ENCODE results near the gene KRT25. TPM values are rescaled to one million over a fixed set of nuclear protein-coding genes. Genes with fewer than 3 reads are reported as not detected.

KRT25 gene
- total and polyA plus RNA-seq, 2 donors (not counting 1 experiment from before 2014, with no cell fraction given), result not detected

- Histone ChIP-seq H3K36me3 (replicated peaks in 1 of 2; ENCODE audit: control extremely low read depth in 1 of 2, control insufficient read depth in 1 of 2, extremely low read depth in 1 of 2, insufficient read depth in 2 of 2, low read length in 1 of 2) (no peaks in the 10 kb centered on the region), H3K4me1 (ENCODE audit: control insufficient read depth in 2 of 2, insufficient read depth in 2 of 2, low read length in 2 of 2) (no peaks in the 10 kb centered on the region), H3K79me2 (ENCODE audit: control insufficient read depth, insufficient read depth, low read length) (no peaks in the 10 kb centered on the region), H3K4me3 (ENCODE audit: control extremely low read depth in 1 of 5, extremely low read depth in 1 of 5, insufficient read depth in 1 of 5, low read depth in 2 of 5, low read length in 4 of 5) (no peak overlapping the region), H3K27me3 (replicated peaks in 1 of 4; ENCODE audit: control extremely low read depth in 1 of 4, control insufficient read depth in 3 of 4, insufficient read depth in 4 of 4, low read length in 3 of 4) (peaks cover 0 to 20% (median 13%) of the 10 kb centered on the region in 4 experiments), H3K9ac (ENCODE audit: low read length) (no peak overlapping the region), H3K9me3 (ENCODE audit: control extremely low read depth in 1 of 3, control insufficient read depth in 2 of 3, insufficient read depth in 1 of 3, low read length in 2 of 3) (peaks cover 0 to 7% (median 1%) of the 10 kb centered on the region in 3 donors), H2AFZ (ENCODE audit: insufficient read depth, low read depth, low read length, poor library complexity, severe bottlenecking) (no peak overlapping the region), H3K27ac (ENCODE audit: low read length in 2 of 2) (no peak overlapping the region), H3K4me2 (replicated peaks; ENCODE audit: low read depth, low read length, poor library complexity, severe bottlenecking) (no peak overlapping the region), H4K20me1 (ENCODE audit: control insufficient read depth, insufficient read depth, low read length, poor library complexity, severe bottlenecking) (no peaks in the 10 kb centered on the region)
- WGBS (ENCODE audit: insufficient coverage), result 44% methylated on average over 4 of the region's 4 CpGs
- no peak for ATAC-seq (ENCODE audit: low read depth)
- CTCF ChIA-PET, result no interaction called here
- Mint-ChIP-seq H3K4me3 (no peak overlapping the region), H3K9me3 (ENCODE audit: insufficient read depth) (peaks cover 4% of the 10 kb centered on the region), H3K27me3 (peaks cover 36% of the 10 kb centered on the region), H3K4me1 (no peaks in the 10 kb centered on the region), H3K27ac (no peak overlapping the region)
- POLR2A ChIA-PET, result no interaction called here
- TF ChIP-seq EZH2 (IDR thresholded peaks at IDR 0.05; ENCODE audit: borderline replicate concordance, insufficient read depth, low read depth, low read length, poor library complexity, severe bottlenecking) (no peak), CTCF (IDR thresholded peaks at IDR 0.05) (no peak)
- no peak for DNase-seq
- intact Hi-C loops (cut with micrococcal nuclease), result no loop called here
Observed at GRCh38 chr17:40738553-40738952, 16.6 kb downstream of the KRT25 start.

GRCh38 chr17:40735016-40735415, 20.1 kb downstream of the KRT25 start:
- TF ChIP-seq CTCF (IDR thresholded peaks at IDR 0.05), result no peak
- no peak for TF ChIP-seq EZH2 (IDR thresholded peaks at IDR 0.05; ENCODE audit: borderline replicate concordance, insufficient read depth, low read depth, low read length, poor library complexity, severe bottlenecking)
- intact Hi-C loops (cut with micrococcal nuclease), result no loop called here
- WGBS (ENCODE audit: insufficient coverage), result no CpG with 5 or more reads among the region's 1 CpG
- no peaks in the 10 kb centered on the region for H3K4me1 ChIP-seq (ENCODE audit: control insufficient read depth in 2 of 2, insufficient read depth in 2 of 2, low read length in 2 of 2)
- H3K27ac Mint-ChIP-seq, result no peak overlapping the region
- no peaks in the 10 kb centered on the region for H3K36me3 ChIP-seq (replicated peaks in 1 of 2; ENCODE audit: control extremely low read depth in 1 of 2, control insufficient read depth in 1 of 2, extremely low read depth in 1 of 2, insufficient read depth in 2 of 2, low read length in 1 of 2)
- H3K4me1 Mint-ChIP-seq, result peaks cover 3% of the 10 kb centered on the region
- no peak for ATAC-seq (ENCODE audit: low read depth)
- no peaks in the 10 kb centered on the region for H3K9me3 Mint-ChIP-seq (ENCODE audit: insufficient read depth)
- H3K4me3 Mint-ChIP-seq, result no peak overlapping the region
- H3K4me3 ChIP-seq (ENCODE audit: control extremely low read depth in 1 of 5, extremely low read depth in 1 of 5, insufficient read depth in 1 of 5, low read depth in 2 of 5, low read length in 4 of 5), result no peak overlapping the region
- no peak overlapping the region for H2AFZ ChIP-seq (ENCODE audit: insufficient read depth, low read depth, low read length, poor library complexity, severe bottlenecking)
- H3K27me3 Mint-ChIP-seq, result peaks cover 15% of the 10 kb centered on the region
- ChIA-PET POLR2A (no interaction called here), CTCF (no interaction called here)
- H3K9ac ChIP-seq (ENCODE audit: low read length), result no peak overlapping the region
- H3K27ac ChIP-seq (ENCODE audit: low read length in 2 of 2), result no peak overlapping the region
- H3K27me3 ChIP-seq (replicated peaks in 1 of 4; ENCODE audit: control extremely low read depth in 1 of 4, control insufficient read depth in 3 of 4, insufficient read depth in 4 of 4, low read length in 3 of 4), result peaks cover 0 to 6% (median 2%) of the 10 kb centered on the region in 4 experiments
- no peak overlapping the region for H3K4me2 ChIP-seq (replicated peaks; ENCODE audit: low read depth, low read length, poor library complexity, severe bottlenecking)
- no peak for DNase-seq
- H3K9me3 ChIP-seq (ENCODE audit: control extremely low read depth in 1 of 3, control insufficient read depth in 2 of 3, insufficient read depth in 1 of 3, low read length in 2 of 3), result peaks cover 0 to 3% (median 0%) of the 10 kb centered on the region in 3 donors
- H4K20me1 ChIP-seq (ENCODE audit: control insufficient read depth, insufficient read depth, low read length, poor library complexity, severe bottlenecking), result no peaks in the 10 kb centered on the region
- H3K79me2 ChIP-seq (ENCODE audit: control insufficient read depth, insufficient read depth, low read length), result no peaks in the 10 kb centered on the region
